Gastroesophageal sphincter (tissue), 4 donors: Measurements from ENCODE around the gene SLC36A2. TPM values are rescaled to one million over a fixed set of nuclear protein-coding genes. Genes with fewer than 3 reads are reported as not detected.

Source experiments
- ATAC-seq: fragments of 150-250 bp; one replicate; pipeline ENCODE4 v1.9.1; 2016; ENCODE audit warnings: mild to moderate bottlenecking, moderate library complexity
- H3K27ac ChIP-seq, 4 donors: fragments of 200-600 bp; sonication (generic) in 3 of 4; 1 replicate in 3 of 4; 2 replicates in 1 of 4; pipeline ENCODE4 v1.5.1; 2016 to 2019
- H3K27me3 ChIP-seq: fragments of 200-600 bp; sonication (generic); one replicate; pipeline ENCODE4 v1.5.1; 2019
- H3K36me3 ChIP-seq, 2 donors: fragments of 200-600 bp; sonication (generic); one replicate each; pipeline ENCODE4 v1.5.1; 2019; ENCODE audit warnings: control low read depth in 1 of 2
- H3K4me1 ChIP-seq, 3 donors: fragments of 200-600 bp; sonication (generic); 1 replicate in 2 of 3; 2 replicates in 1 of 3; pipeline ENCODE4 v1.5.1; 2016 to 2019; ENCODE audit warnings: control low read depth in 2 of 3
- H3K4me3 ChIP-seq, 2 donors: fragments of 200-600 bp; sonication (generic); one replicate each; pipeline ENCODE4 v1.5.1; 2019; ENCODE audit warnings: mild to moderate bottlenecking in 1 of 2, moderate library complexity in 1 of 2
- H3K9me3 ChIP-seq, 3 donors: fragments of 200-600 bp; sonication (generic); one replicate each; pipeline ENCODE4 v1.5.1; 2017 to 2019; ENCODE audit warnings: control low read depth in 2 of 3
- CTCF ChIP-seq, 4 experiments: fragments of 200-600 bp in 2 of 4; fragments of 450-650 bp in 2 of 4; sonication (generic) in 1 of 4; IDR thresholded peaks; one replicate each; pipeline ENCODE4 v1.5.1; 2017 to 2019; ENCODE audit warnings: antibody characterized with exemption in 4 of 4, mild to moderate bottlenecking in 2 of 4, moderate library complexity in 2 of 4
- EP300 ChIP-seq: sonication (generic); formaldehyde crosslinking; IDR thresholded peaks from one replicate; pipeline ENCODE4 v1.6.1; 2017; ENCODE audit warnings: antibody characterized with exemption, mild to moderate bottlenecking
- POLR2A ChIP-seq, 2 donors: fragments of 450-650 bp; IDR thresholded peaks; one replicate each; pipeline ENCODE4 v1.6.1; 2017; ENCODE audit warnings: antibody characterized with exemption in 2 of 2, mild to moderate bottlenecking in 2 of 2, moderate library complexity in 1 of 2
- POLR2AphosphoS5 ChIP-seq: sonication (generic); formaldehyde crosslinking; IDR thresholded peaks from one replicate; pipeline ENCODE4 v1.6.1; 2017; ENCODE audit warnings: antibody characterized with exemption
- WGBS, 2 donors: methylation state at CpG; one replicate each; pipeline ENCODE4 v1.1.5; 2018; ENCODE audit warnings: low coverage in 1 of 2; 5-methylcytosine and 5-hydroxymethylcytosine counted together
- total RNA-seq, 4 donors: library from RNA; depleted of rRNA; stranded (reverse); fragments of >200 nt; gene quantifications; one replicate each; pipeline ENCODE4 v1.1.0, GENCODE V29; 2016

The SLC36A2 gene
- total RNA-seq, 4 donors from 2014 or later = not detected

DNA sequence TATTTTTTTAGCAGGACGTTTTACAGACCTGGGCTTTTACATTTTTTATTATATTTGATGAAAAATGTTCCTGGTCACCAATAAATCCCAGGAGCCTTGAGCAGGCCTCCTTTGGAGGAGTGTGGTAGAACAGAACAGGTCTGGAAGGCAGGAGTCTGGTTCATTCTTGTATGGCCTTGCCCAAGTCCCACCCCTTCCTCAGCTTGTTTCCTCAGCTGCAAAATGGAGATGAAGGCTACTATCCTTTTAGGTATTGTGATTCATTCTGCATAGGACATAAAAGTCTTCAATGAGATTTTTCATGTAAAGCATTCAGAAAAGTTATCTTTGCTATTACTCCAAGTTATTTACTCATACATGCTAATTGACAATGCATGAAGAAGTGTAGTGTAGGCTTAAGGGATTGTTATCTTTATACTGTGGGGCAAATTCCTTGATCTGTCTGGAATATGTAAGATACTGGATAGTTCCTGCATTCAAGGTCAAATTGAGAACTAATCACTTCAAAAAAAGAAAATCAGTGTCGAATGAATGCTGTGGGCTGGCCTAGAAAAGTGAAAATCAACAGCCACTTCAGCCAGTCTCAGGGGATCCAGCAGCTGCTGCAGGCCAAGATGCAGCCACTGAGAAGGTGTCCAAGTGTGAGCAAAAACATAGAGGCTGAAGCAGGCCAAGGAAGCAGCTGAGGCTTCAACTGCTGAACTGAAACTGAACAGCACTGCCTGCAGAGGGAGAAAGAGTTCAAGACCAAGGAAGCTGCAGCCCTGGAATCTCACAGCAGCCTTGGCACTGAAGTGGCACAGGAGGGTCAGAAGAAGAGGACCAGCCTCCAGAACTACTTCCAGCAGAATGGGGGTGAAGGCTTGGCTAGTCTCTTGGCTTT is 28.3 kb downstream of the SLC36A2 start:
- ATAC-seq = peak; percentile 71
- Histone ChIP-seq H3K27ac (no peak overlapping the region), H3K4me3 (no peak overlapping the region), H3K4me1 (peaks cover 0 to 11% (median 0%) of the 10 kb centered on the region in 3 donors), H3K36me3 (no peaks in the 10 kb centered on the region), H3K27me3 (no peaks in the 10 kb centered on the region), H3K9me3 (no peaks in the 10 kb centered on the region)
- no peak for TF ChIP-seq POLR2A (IDR thresholded peaks at IDR 0.05)
- no peak for TF ChIP-seq POLR2AphosphoS5
- peak in 2 of 4 experiments; percentile 18 to 35 for TF ChIP-seq CTCF (IDR thresholded peaks at IDR 0.05)
- TF ChIP-seq EP300 = no peak
- 54 to 59% methylated on average over 2 of the region's 2 CpGs for WGBS, 2 donors

GRCh38 chr5:151317871-151318270 is 29.5 kb downstream of the SLC36A2 start:
- TF ChIP-seq EP300 (no peak), POLR2AphosphoS5 (no peak), POLR2A (IDR thresholded peaks at IDR 0.05) (no peak)
- no peak overlapping the region for H3K27ac ChIP-seq
- H3K4me3 ChIP-seq = no peak overlapping the region
- no peaks in the 10 kb centered on the region for H3K9me3 ChIP-seq
- no peak for ATAC-seq
- no peaks in the 10 kb centered on the region for H3K27me3 ChIP-seq
- WGBS, 2 donors = 52 to 56% methylated on average over 2 of the region's 2 CpGs
- H3K4me1 ChIP-seq = peaks cover 0 to 11% (median 0%) of the 10 kb centered on the region in 3 donors
- H3K36me3 ChIP-seq = no peaks in the 10 kb centered on the region

GRCh38 chr5:151315998-151316597 is 31.3 kb downstream of the SLC36A2 start:
- peak; percentile 76 for ATAC-seq
- peaks cover 0 to 11% (median 0%) of the 10 kb centered on the region in 3 donors for H3K4me1 ChIP-seq
- H3K9me3 ChIP-seq = no peaks in the 10 kb centered on the region
- no peaks in the 10 kb centered on the region for H3K36me3 ChIP-seq
- no peak overlapping the region for H3K4me3 ChIP-seq
- H3K27ac ChIP-seq = no peak overlapping the region
- WGBS, 2 donors = 23 to 48% methylated on average over 4 to 7 of the region's 8 CpGs
- no peaks in the 10 kb centered on the region for H3K27me3 ChIP-seq
- TF ChIP-seq POLR2A (IDR thresholded peaks at IDR 0.05) = no peak
- peak; percentile 56 to 86 (median 70) for TF ChIP-seq CTCF (IDR thresholded peaks at IDR 0.05)

DNA sequence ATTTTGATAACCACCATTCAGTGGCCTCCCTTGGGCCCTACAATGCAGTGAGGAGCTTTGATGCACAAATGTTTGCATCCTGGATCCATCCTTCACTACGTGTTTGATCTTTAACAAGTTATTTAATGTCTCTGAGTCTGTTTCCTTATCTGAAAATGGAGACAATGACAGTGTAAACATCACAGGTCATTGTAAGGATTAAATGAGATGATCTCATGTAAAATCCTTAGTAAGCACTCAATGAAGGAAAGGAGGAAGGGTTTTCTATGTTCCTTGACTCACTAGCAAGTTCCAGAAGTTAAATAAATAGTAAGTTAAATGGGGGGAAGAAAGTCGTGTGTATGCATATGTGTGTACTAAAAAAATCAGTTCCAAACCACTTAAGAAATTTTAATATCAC is 34.0 kb downstream of the SLC36A2 start:
- no peaks in the 10 kb centered on the region for H3K27me3 ChIP-seq
- H3K4me1 ChIP-seq = no peaks in the 10 kb centered on the region
- no peak for ATAC-seq
- no peak overlapping the region for H3K4me3 ChIP-seq
- no peak overlapping the region for H3K27ac ChIP-seq
- no peaks in the 10 kb centered on the region for H3K36me3 ChIP-seq
- no peaks in the 10 kb centered on the region for H3K9me3 ChIP-seq
- WGBS, 2 donors = 46 to 48% methylated on average over 2 of the region's 2 CpGs
- TF ChIP-seq CTCF (IDR thresholded peaks at IDR 0.05) (no peak), EP300 (no peak), POLR2AphosphoS5 (no peak), POLR2A (IDR thresholded peaks at IDR 0.05) (no peak)

- no peak overlapping the region for H3K27ac ChIP-seq
- 79 to 82% methylated on average over 4 of the region's 5 CpGs for WGBS, 2 donors
- H3K36me3 ChIP-seq = no peaks in the 10 kb centered on the region
- H3K9me3 ChIP-seq = no peaks in the 10 kb centered on the region
- no peaks in the 10 kb centered on the region for H3K4me1 ChIP-seq
- TF ChIP-seq POLR2A (IDR thresholded peaks at IDR 0.05) (no peak), POLR2AphosphoS5 (no peak), EP300 (no peak), CTCF (IDR thresholded peaks at IDR 0.05) (no peak)
- H3K27me3 ChIP-seq = no peaks in the 10 kb centered on the region
- no peak for ATAC-seq
- no peak overlapping the region for H3K4me3 ChIP-seq
These were observed 34.5 kb downstream of the SLC36A2 start for GRCh38 chr5:151312756-151313324.
